ENCODE measurements around the gene TAGAP. TPM values are rescaled to one million over a fixed set of nuclear protein-coding genes. Genes with fewer than 3 reads are reported as not detected.
"Not testable (repeated sequence)": the region's sequence is repeated elsewhere in the genome, so short reads cannot be mapped to it uniquely, and the experiment has no call there.

Gene TAGAP
- total RNA-seq, 1 experiment from 2014 or later = not detected

DNA sequence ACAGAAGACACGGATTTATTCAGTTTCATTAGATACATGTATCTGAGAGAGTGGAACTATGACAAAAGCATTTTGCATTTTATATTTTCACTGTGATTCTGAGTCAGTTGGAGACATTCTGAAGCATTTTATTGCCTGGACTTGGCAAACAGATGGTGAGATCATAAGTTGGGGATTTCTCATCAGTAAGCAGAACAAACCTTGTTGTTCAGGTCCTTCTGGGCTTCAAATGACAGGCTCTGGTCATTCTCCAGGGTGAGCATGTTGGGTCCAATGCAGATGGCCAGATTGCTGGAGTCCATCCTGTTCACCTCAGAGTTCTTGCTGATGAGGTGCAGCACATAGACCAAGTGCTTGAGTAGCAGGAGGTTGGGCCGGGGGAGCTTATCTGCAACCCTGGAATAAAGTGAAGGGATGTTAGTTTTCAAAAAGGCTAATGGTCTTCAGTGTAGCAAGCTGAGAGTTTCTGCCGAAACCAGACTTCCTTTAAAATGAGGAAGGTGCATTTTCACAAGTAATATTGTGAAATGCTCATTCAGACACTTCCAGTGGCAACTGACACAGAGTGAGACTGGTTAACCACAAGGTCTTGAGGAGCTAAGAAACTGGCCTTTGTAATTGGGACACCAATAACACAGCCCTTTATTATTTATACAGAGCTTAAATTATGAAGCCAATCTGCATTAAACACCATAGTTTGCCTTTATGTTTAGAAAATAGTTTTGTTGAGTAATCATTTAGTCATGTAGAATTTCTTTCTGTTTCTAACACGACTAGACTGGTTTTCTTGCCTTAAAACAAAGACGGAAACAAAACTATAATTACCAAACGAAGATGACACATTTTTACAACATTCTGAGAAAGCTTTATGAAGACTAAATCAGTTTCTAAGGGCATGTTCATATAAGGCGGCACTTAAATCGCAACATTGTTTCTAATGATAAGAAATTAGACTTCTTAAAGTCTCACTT, 5.6 kb downstream of the TAGAP start:
- H3K18ac ChIP-seq (ENCODE audit: insufficient read length, low read depth, low read length) = no peak overlapping the region
- DNase-seq = no peak
- H3K9me3 Mint-ChIP-seq = no peaks in the 10 kb centered on the region
- H2BK12ac ChIP-seq (ENCODE audit: insufficient read length, low read depth, low read length) = no peak overlapping the region
- H4K20me1 ChIP-seq (ENCODE audit: control insufficient read depth, insufficient read depth, insufficient read length) = no peaks in the 10 kb centered on the region
- H3K27me3 Mint-ChIP-seq (ENCODE audit: low read depth) = no peaks in the 10 kb centered on the region
- no peak overlapping the region for H2AK5ac ChIP-seq (ENCODE audit: insufficient read length, low read length)
- H3K36me3 Mint-ChIP-seq (ENCODE audit: insufficient read depth in 1 of 3, low read depth in 3 of 3) = no peaks in the 10 kb centered on the region
- H2BK20ac ChIP-seq (ENCODE audit: low read depth, low read length, poor library complexity, severe bottlenecking) = no peak overlapping the region
- no peak overlapping the region for H2BK120ac ChIP-seq (ENCODE audit: low read depth, low read length, poor library complexity, severe bottlenecking)
- no peak overlapping the region for H3K4me3 Mint-ChIP-seq
- TF ChIP-seq, protein P1, sequence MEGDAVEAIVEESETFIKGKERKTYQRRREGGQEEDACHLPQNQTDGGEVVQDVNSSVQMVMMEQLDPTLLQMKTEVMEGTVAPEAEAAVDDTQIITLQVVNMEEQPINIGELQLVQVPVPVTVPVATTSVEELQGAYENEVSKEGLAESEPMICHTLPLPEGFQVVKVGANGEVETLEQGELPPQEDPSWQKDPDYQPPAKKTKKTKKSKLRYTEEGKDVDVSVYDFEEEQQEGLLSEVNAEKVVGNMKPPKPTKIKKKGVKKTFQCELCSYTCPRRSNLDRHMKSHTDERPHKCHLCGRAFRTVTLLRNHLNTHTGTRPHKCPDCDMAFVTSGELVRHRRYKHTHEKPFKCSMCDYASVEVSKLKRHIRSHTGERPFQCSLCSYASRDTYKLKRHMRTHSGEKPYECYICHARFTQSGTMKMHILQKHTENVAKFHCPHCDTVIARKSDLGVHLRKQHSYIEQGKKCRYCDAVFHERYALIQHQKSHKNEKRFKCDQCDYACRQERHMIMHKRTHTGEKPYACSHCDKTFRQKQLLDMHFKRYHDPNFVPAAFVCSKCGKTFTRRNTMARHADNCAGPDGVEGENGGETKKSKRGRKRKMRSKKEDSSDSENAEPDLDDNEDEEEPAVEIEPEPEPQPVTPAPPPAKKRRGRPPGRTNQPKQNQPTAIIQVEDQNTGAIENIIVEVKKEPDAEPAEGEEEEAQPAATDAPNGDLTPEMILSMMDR (conservative IDR thresholded peaks at IDR 0.05) = no peak
- H4K5ac ChIP-seq (ENCODE audit: insufficient read length, low read depth, low read length) = no peak overlapping the region
- H3K23ac ChIP-seq (ENCODE audit: insufficient read length, low read depth, low read length) = no peak overlapping the region
- no peaks in the 10 kb centered on the region for H3K79me2 ChIP-seq (ENCODE audit: insufficient read depth, low read length)
- H3K27me3 ChIP-seq (ENCODE audit: insufficient read depth, low read length) = no peaks in the 10 kb centered on the region
- H3K4me1 Mint-ChIP-seq = peaks cover 5 to 12% of the 10 kb centered on the region in 2 experiments
- no peaks in the 10 kb centered on the region for H3K23me2 ChIP-seq (ENCODE audit: insufficient read length, low read depth, low read length, poor library complexity, severe bottlenecking)
- H3T11ph ChIP-seq (ENCODE audit: low read length) = no peak overlapping the region
- H3K9me3 ChIP-seq (ENCODE audit: control insufficient read depth, low read depth, low read length) = no peaks in the 10 kb centered on the region
- H3K56ac ChIP-seq (ENCODE audit: insufficient read length, low read depth, low read length) = no peak overlapping the region
- H3K79me1 ChIP-seq (ENCODE audit: insufficient read depth, low read depth, low read length, poor library complexity, severe bottlenecking) = no peaks in the 10 kb centered on the region
- no CpG with 5 or more reads among the region's 8 CpGs for WGBS (ENCODE audit: extremely low coverage, insufficient read length, low lambda C conversion rate)
- H2BK5ac ChIP-seq (ENCODE audit: insufficient read length, low read length) = no peak overlapping the region
- no peak overlapping the region for H3K27ac ChIP-seq (ENCODE audit: insufficient read length, low read depth, low read length)
- no peak overlapping the region for H3K4ac ChIP-seq (ENCODE audit: low read depth, low read length)
- H3K4me1 ChIP-seq (ENCODE audit: insufficient read depth, low read length) = no peaks in the 10 kb centered on the region
- H3K14ac ChIP-seq (ENCODE audit: insufficient read depth, low read length) = no peak overlapping the region
- no peak overlapping the region for H3K4me2 ChIP-seq (ENCODE audit: insufficient read depth, insufficient read length, low read length)
- no peak overlapping the region for H2AFZ ChIP-seq (ENCODE audit: low read length)
- no peak overlapping the region for H2BK15ac ChIP-seq (ENCODE audit: low read depth, low read length)
- no peak overlapping the region for H4K8ac ChIP-seq (replicated peaks; ENCODE audit: insufficient read length, low read depth, low read length)
- no peak overlapping the region for H3K9ac ChIP-seq (ENCODE audit: extremely low read depth, insufficient read length, low read length)
- no peak overlapping the region for H4K91ac ChIP-seq (ENCODE audit: insufficient read length, low read depth, low read length)
- H3K27ac Mint-ChIP-seq = no peak overlapping the region

DNA sequence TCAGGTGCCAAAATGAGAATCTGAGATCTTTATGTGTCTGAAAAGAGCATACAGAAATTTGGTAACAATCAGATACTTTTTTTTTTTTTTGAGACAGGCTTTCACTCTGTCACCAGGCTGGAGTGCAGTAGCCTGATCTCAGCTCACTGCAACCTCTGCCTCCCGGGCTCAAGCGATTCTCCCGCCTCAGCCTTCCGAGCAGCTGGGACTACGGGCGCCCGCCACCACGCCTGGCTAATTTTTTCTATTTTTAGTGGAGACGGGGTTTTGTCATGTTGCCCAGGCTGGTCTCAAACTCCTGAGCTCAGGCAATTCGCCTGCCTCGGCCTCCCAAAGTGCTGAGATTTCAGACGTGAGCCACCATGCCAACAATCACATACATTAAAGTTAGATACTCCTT, 6.5 kb downstream of the TAGAP start:
- not testable (repeated sequence) for H3K14ac ChIP-seq (ENCODE audit: insufficient read depth, low read length); DNase-seq; H4K20me1 ChIP-seq (ENCODE audit: control insufficient read depth, insufficient read depth, insufficient read length); H2AFZ ChIP-seq (ENCODE audit: low read length); H4K8ac ChIP-seq (replicated peaks; ENCODE audit: insufficient read length, low read depth, low read length); H3K9me3 ChIP-seq (ENCODE audit: control insufficient read depth, low read depth, low read length); H3K27ac Mint-ChIP-seq; H3K79me1 ChIP-seq (ENCODE audit: insufficient read depth, low read depth, low read length, poor library complexity, severe bottlenecking); H3K27ac ChIP-seq (ENCODE audit: insufficient read length, low read depth, low read length); H3K56ac ChIP-seq (ENCODE audit: insufficient read length, low read depth, low read length); H3K4ac ChIP-seq (ENCODE audit: low read depth, low read length); H2BK120ac ChIP-seq (ENCODE audit: low read depth, low read length, poor library complexity, severe bottlenecking); H3K36me3 Mint-ChIP-seq (ENCODE audit: insufficient read depth in 1 of 3, low read depth in 3 of 3); H3K27me3 Mint-ChIP-seq (ENCODE audit: low read depth); H4K91ac ChIP-seq (ENCODE audit: insufficient read length, low read depth, low read length); H3K9ac ChIP-seq (ENCODE audit: extremely low read depth, insufficient read length, low read length); H3K9me3 Mint-ChIP-seq; H3K79me2 ChIP-seq (ENCODE audit: insufficient read depth, low read length); H3K23me2 ChIP-seq (ENCODE audit: insufficient read length, low read depth, low read length, poor library complexity, severe bottlenecking); H2BK20ac ChIP-seq (ENCODE audit: low read depth, low read length, poor library complexity, severe bottlenecking); H4K5ac ChIP-seq (ENCODE audit: insufficient read length, low read depth, low read length); H3K27me3 ChIP-seq (ENCODE audit: insufficient read depth, low read length); H3K4me3 Mint-ChIP-seq; H3K4me2 ChIP-seq (ENCODE audit: insufficient read depth, insufficient read length, low read length); H2BK15ac ChIP-seq (ENCODE audit: low read depth, low read length); H2BK5ac ChIP-seq (ENCODE audit: insufficient read length, low read length); H3K4me1 ChIP-seq (ENCODE audit: insufficient read depth, low read length); H2AK5ac ChIP-seq (ENCODE audit: insufficient read length, low read length); H3K18ac ChIP-seq (ENCODE audit: insufficient read length, low read depth, low read length); H3T11ph ChIP-seq (ENCODE audit: low read length); H2BK12ac ChIP-seq (ENCODE audit: insufficient read length, low read depth, low read length); H3K23ac ChIP-seq (ENCODE audit: insufficient read length, low read depth, low read length)
- H3K4me1 Mint-ChIP-seq = peaks cover 5 to 12% of the 10 kb centered on the region in 2 experiments
- no CpG with 5 or more reads among the region's 12 CpGs for WGBS (ENCODE audit: extremely low coverage, insufficient read length, low lambda C conversion rate)

Data from H9 (cell line).